ENCODE data around the gene HFE.

- TF ChIP-seq CTCF (conservative IDR thresholded peaks at IDR 0.05; ENCODE audit: low read depth, low read length) (no peak), EZH2 (IDR thresholded peaks at IDR 0.05; ENCODE audit: borderline replicate concordance, low read depth, low read length, poor library complexity, severe bottlenecking) (no peak)
These were observed 33.5 kb downstream of the HFE start for GRCh38 chr6:26120807-26121140.

All from A673 (cell line).